HG02610 (cell line): Measurements from ENCODE around the gene CNNM4.

Experiments
- ATAC-seq: cut with Tn5 transposase; IDR thresholded peaks from one replicate; pipeline ENCODE4 v1.9.1; 2021; ENCODE audit warnings: mild to moderate bottlenecking, moderate library complexity; ENCODE audit not compliant: unreplicated experiment

The CNNM4 gene

DNA sequence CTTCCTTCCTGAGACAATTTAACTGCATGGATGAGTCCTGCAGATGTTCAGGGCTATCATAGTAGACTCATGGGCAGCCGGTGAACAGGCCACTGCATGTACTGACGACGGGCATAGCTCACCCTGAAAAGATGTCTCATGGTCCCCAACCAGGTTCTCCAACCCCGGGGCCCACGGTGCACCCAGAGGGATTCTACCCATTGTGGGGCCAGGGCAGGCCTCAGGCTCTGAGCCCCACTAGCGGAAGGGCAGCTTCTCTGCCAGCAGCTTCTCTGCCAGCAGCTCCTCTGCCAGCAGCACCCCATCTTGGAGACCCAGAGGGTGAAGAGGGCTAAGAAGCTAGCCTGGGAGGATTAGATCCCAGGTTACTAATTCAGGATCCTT lies 3.2 kb upstream of the CNNM4 start:
- ATAC-seq, result no peak

DNA sequence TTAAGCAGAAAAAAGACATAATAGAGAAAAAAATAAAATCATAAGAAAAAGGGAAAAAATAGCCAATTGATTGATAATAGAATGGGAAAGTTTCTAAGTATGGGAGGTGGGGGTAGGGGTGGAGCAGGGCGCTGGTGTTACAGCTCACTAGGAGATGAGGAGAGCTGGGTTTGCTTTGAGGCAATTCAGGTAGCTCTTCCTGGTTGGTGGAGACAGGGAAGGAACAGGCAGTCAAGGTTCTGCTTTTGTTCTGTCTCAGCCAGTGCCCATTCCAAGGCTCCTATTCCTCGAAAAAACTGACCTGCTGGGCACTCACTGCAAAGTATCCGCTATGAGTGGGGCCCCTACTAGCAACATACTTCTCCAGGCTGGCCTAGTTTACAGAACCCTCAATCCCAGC lies 1.7 kb upstream of the CNNM4 start:
- ATAC-seq, result no peak

DNA sequence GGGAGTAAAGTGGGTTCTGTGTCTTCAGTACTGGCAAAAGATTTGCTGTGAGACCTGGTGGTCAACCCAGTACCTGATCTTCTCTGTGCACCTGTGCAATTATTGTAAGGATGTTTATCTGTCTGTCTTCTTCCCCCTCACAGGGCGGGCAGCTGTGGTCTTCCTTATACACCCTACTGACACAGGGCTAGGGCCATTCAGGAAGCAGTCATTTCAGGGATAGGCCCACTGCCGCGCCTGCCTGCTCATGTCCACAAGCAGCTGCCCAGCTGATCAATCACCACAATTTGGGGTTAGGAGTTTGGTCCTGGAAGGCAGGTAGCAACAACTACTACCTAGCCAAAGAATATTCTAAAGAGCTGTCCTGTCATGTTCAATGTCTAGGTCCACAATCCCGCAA lies 1.2 kb upstream of the CNNM4 start:
- ATAC-seq, result no peak

DNA sequence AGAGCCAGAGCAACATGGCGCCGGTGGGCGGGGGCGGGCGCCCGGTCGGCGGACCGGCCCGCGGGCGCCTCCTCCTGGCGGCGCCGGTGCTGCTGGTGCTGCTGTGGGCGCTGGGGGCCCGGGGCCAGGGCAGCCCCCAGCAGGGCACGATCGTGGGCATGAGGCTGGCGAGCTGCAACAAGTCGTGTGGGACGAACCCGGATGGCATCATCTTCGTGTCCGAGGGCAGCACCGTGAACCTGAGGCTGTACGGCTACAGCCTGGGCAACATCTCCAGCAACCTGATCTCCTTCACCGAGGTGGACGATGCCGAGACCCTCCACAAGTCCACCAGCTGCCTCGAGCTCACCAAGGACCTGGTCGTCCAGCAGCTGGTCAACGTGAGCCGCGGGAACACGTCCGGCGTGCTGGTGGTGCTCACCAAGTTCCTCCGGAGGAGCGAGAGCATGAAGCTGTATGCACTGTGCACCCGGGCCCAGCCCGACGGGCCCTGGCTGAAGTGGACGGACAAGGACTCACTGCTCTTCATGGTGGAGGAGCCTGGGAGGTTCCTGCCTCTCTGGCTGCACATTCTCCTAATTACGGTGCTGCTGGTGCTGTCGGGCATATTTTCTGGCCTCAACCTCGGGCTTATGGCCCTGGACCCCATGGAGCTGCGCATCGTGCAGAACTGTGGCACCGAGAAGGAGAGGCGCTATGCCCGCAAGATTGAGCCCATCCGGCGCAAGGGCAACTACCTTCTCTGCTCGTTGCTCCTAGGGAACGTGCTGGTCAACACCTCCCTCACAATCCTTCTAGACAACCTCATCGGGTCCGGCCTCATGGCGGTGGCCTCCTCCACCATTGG lies 507 bp downstream of the CNNM4 start:
- ATAC-seq, result peak; percentile 7

DNA sequence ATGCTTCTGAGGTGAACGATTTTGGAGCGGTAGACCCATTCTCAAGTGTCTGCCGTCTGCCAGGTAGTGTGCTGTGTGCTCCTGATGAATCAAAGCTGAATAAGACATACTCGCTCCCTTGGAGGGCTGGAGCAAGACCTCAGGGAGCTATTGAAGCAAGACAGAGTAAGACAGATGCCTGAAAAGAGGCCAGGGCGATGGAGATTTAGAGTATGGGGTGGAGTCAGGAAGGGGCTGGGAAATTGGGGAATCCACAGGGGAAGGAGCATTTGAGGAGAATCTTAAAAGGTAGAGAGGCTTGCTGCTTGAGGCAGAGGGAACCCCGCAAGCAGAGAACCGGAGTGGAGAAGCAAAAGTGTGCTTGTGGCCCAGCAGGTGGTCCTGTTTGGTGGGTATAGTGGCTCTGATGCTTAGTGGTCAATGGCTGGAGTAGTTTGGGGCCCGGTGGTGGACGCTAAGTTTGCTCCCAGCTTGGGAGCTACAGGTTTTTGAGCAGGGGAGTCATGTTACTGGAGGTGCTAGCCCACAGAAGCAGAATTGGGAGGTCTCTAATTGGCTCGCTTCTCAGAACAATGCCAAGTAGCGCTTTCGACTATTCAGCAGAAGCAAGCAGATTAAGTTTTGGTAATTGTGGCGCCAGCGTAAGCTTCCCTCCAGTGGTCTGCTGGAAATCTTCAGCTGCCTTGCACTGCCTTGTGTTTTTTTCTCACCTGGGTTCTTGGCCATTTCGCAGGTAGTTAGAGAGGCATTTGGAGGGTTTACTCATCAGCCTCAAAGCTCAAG lies 2.0 kb downstream of the CNNM4 start:
- ATAC-seq, result no peak

DNA sequence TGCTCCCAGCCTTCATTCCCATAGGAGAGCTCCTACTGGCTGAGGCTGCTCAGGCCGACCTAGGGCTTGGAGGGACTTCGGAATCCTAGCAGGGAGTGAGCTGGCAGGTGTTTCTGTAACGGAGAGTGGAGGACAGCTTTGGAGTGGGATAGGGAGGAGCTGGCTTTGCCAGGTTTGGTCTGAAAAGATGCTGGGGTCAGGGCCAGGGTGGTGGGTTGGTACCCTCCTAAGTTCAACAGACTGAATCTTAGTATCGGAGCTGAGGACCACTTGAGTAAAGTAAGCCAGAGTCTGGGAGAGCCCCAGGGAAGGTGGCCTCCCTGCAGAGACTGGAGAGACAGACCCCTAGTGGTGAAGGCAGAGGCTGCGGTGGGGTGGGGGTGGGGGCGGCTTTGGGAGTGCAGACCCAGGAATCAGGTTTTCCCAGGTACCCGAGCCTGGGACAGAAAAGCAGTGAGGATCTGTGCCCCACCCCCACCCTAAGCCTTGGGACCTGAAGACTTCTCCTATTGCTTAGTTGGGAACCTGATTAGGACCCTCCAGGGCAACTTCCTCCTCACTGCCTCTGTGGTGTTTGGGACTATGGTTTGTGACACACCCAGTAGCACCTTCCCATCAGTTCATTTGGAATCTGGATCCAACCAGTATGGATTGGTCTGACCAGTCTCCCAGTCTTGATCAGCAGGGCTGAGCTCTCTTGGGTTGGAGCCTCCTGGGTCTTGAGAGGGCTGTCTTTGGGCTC lies 3.0 kb downstream of the CNNM4 start:
- no peak for ATAC-seq

DNA sequence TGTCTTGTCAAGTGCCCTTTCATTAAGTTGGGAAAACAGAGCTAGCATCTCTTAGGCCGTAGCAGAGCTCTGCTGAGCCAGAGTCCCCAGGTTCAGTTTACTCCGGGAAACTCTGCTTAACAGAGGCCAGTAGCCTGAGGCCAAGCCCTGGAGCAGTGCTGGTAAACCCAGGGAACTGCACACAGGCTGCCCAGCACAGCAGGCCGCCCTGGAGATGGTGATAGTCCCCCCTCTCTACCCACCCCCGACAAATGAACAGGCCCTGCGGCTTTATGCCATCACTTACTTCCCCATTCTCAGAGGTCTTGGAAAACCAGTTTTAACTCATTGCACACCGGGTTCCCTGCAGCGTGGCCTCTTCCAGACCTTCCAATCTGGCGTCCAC lies 3.5 kb downstream of the CNNM4 start:
- ATAC-seq, result no peak

DNA sequence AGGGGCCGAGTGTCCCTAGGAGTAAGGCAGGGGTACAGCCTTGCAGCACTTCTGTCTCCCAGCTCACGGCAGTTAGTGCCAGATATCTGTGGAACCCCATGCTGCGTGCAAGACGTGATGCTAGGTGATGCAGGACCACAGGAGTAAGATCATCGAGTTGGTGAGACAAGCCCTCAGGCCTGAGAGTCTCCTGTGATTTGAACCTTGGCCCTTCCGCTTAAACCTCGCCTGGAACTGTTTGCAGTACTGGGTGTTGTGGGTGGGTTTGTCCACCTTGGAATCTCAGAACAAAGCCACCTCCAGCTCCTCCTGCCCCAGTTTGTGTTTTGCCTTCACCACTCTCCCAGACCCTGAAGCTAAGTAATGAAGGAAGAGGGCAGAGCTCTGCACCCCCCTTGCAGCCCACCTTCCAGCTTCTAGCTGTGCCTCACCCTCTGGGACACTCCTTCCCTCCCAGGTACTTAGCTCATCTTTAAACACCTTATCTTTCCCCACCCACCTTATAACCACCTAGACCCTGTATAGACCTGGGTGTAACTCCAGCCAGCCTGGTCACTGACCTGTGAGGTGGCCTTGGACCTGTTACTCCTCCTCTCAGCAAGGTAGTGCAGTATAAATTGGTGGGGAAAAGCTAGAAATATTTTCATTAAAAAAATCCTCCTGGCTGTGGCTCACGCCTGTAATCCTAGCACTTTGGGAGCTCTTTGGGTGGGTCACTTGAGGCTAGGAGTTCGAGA lies 6.6 kb downstream of the CNNM4 start:
- ATAC-seq, result no peak

DNA sequence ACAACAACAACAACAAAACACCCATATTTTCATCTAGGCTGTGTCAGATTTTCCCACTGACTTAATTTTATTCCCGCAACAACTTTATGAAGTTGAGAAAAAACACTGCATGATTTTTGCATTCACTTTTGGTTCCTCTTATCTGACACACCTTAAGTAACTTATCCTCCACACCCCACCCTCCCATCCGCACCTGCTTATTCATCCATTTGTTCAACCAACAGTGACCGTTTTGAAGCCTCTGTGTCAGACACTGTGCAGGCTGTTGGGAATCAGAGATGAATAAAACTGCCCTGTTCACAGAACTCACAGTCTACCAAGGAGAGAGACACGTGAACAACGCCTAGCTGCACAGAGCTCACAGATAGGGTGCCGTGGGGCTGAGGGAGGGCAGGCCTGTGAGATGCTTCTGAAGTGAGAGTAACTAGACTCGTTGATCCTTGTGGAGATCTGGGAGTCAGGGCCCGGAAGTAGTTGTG lies 7.4 kb downstream of the CNNM4 start:
- ATAC-seq, result peak; percentile 61

DNA sequence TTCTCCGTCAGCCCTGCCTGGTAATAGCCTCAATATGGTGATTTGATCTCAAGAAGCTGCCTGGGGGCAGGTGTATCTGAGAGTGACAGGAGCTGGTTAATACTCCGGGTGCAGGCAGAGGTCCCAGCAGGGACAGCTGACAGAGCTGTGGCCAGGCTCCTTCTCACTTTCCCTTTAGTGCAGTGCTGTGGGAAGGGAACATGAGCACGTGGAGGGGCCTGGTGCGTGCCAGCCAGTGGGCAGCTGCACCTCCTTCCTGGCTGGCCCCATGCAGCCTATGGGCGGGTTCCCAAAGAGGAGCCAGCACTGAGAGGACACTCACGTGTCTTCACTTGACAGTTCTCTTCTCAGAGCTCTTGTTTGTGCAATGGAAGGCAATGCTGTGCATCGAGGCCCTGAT lies 9.1 kb downstream of the CNNM4 start:
- no peak for ATAC-seq

DNA sequence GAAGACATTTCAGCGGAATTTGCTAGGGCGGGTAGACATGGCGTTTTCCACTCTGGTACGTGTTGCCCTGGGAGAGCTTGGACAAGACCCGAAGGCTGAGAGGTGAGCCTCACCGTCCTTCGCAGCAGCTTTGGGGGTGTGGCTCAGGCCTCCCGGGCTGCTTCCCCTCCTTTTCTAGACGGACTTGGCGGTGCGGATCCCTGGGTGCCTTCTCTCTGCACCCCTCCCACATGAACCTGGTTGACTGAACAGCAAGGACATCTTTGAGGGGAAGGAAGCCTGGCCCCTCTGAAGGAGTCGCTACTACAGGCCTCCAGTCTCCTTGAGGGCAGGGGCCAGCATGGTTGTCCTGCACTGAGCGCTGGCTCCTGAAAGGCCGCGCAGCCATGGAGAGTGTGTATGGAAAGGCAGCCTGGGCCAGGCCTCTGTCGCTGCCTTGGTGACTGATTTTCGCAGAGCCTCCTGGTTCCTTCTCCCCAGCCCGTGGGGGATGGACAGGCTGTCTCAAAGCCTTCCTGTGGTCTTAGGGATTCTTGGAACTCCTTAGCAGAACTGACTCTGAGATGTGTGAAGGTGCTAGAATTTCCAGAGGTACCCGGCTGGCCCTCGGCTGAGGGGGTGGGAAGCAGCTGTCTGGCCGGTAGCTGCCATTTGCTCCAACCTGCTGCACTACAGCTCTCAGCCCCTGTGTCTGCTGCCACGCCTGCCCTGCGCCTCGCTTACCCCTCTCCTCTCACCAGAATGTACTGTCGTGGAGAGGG lies 9.9 kb downstream of the CNNM4 start:
- no peak for ATAC-seq

DNA sequence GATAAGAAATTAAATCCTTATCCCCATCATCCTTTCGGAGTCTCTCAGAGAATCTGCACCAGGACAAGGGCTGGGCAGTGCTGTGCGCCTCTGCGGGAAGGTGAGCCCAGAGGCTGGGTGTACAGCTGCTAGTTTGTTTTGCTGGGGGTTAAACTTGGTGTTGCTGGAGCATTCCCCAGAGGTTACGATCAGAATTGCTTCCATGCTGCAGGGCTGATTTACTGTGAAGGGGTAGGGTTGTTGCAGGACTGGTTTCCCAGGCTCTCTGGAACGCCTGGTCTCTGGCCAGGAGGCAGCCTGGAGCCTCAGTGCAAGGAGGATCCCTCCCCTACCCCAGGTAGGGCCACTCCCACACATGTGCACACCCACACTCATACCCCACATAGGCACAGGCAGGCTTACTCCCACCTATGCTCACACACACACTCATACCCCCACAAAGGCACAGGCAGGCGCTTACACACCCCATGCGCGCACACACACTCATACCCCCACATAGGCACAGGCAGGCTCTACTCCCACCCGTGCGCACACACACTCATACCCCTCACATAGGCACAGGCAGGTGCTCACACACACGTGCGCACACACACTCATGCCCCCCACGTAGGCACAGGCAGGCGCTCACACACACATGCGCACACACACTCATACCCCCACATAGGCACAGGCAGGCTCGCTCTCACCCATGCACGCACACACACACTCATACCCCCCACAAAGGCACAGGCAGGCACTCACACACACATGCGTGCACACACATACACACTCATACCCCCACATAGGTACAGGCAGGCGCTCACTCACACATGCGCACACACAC lies 11.3 kb downstream of the CNNM4 start:
- ATAC-seq, result no peak

DNA sequence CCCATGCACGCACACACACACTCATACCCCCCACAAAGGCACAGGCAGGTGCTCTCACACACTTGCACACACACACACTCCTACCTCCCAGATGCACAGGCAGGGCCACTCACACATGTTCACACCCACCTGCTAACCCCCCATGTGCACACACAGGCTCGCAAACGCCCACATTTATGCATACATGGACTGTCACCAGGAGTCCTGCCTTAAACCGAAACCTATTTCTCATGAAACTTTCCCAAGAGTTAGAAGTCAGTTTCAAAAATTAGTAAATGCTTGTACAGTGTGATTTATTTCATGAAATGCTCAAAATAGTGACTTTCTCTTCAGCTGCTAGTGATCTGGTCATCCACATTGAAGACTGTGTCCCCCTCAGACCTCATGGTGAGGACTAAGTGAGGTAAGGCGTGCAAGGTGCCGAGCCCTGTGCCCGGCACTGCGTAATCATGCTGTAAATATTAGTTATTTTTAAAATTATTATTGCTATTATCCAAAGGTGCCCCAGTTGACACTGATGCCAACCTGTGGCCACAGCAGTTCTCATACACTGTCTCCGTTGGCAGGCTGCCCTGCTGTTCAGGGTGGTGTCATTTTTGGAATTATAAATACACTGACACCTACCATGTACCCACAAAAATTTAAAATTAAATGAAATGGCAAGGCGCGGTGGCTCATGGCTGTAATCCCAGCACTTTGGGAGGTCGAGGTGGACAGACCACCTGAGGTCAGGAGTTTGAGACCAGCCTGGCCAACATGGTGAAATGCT lies 12.4 kb downstream of the CNNM4 start:
- ATAC-seq, result peak; percentile 38

DNA sequence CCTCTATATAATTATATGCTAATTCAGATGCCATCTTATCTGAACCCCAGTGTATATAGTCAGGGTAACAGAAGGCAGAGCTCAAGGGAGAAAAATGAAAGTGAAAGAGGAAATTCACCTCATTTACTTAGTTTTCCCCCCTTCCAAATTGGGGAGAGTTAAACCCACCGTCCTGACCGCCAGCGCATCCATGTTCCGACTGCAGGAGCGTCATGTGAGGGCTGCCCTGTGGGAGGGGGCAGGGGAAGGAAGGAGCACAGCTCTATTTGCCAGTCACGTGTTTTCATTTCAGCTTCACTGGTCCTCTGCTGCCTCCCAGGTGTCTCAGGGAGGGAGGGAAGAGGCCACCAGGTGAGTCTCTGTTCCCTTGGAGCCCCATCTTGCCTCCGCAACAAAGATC lies 13.2 kb downstream of the CNNM4 start:
- no peak for ATAC-seq

DNA sequence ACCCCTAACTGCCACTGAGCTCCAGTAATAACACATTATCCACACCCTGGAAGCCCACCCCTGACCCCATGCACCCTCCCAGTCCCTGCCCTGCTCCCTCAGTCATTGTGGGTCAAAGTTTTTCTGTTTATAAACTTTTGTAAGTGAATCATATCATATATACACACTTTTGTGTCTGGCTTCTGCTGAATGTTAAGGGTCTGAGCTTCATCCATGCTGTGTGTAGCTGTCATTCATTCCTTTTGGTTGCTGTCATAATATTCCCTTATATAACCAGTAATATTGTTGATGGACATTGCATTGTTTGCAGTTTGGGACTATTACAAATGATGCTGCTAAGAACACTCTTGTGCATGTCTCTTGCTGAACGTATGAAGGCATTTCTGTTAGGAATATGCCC lies 14.5 kb downstream of the CNNM4 start:
- ATAC-seq, result no peak

DNA sequence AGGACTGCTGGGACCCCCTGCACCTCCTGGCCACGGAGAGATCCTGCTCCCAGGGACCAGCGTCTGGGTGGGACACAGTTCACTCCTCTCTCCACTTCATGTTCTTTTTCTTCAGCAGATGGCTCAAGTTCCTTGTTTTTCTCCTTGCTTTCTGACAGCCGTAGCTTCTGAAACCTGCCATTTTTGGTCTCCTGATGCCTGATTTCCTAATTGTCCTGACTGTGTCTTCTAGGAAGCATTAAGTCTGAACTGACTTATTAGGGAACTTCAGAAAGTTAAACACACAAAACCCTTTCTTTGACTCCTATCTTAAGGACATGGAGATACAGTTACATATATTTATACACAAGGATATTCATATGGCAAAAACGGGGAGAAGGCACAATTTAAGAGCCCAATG lies 22.7 kb downstream of the CNNM4 start:
- ATAC-seq, result no peak

DNA sequence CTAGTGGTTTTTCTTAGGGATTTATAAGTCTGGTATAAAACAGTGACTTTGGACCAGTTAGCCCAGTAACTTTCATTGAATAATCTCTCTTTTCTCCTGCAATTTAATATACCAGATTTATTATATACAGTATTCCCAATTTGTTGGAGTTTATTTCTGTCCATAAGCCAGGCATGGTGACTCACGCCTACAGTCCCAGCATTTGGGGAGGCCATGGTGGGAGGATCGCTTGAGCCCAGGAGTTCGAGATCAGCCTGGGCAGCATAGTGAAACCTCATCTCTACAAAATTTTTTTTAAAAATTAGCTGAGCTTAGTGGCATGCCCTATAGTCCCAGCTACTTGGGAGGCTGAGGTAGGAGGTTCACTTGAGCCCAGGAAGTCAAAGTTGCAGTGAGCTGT lies 26.7 kb downstream of the CNNM4 start:
- ATAC-seq, result no peak

DNA sequence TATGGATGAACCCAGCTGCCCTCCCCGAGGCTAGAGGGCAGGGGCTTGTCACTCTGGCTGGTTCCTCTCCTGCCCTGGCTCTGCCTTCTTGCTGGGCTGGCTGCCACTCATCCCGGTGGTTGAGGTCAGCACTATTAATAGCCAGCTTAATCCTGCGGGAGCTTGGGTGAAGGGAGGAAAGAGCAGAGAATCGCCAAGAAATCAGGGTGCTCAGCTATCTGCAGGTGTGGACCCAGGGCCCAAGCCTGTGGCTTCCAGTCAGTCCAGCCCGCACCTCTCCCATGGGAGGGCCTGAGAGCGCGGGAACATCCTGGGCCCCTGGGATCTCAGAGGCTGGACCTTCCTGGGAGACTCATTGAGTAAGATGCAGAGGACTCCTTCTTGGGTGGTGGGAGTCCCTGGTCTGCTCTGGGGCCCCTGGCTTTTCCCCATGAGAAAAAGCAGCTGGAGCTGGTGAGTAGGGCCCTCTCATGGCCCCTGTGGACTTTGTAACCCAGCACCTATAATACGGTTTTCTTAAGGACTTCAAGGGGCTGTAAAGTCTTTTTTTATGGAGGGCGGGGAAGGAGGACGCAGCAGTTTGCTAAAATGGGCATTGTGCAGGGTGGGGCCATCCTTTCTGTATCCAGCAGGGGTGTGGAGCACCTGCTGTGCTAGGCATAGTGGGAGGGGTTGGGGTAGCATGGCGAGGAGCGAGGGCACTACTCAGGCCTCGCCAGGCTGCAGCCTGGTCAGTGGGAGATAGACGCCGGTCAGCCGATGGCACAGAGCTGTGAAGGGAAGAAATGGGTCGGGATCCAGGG lies 27.9 kb downstream of the CNNM4 start:
- no peak for ATAC-seq
